Liver (tissue), 9 donors: ENCODE data around the gene PTAFR. TPM values are rescaled to one million over a fixed set of nuclear protein-coding genes. Genes with fewer than 3 reads are reported as not detected.

Experiments used
- DNase-seq: peaks from one replicate; pipeline ENCODE4 v3.0.0-alpha.2; 2017; ENCODE audit warnings: low spot score
- H3K27ac ChIP-seq, 2 donors: one replicate each; pipeline ENCODE4 v1.7.0; 2013; ENCODE audit warnings: inconsistent platforms in 2 of 2, low read length in 2 of 2, control low read depth in 1 of 2, low read depth in 1 of 2, mild to moderate bottlenecking in 1 of 2
- H3K27me3 ChIP-seq, 4 donors: one replicate each; pipeline versions ENCODE4 v1.6.1 to v1.7.0; 2013; ENCODE audit warnings: low read length in 3 of 4, inconsistent platforms in 1 of 4, mild to moderate bottlenecking in 1 of 4, moderate library complexity in 1 of 4; ENCODE audit not compliant: control insufficient read depth in 4 of 4, insufficient read depth in 4 of 4
- H3K36me3 ChIP-seq, 4 donors: one replicate each; pipeline versions ENCODE4 v1.6.1 to v1.7.0; 2013; ENCODE audit warnings: low read length in 3 of 4, mild to moderate bottlenecking in 3 of 4, low read depth in 1 of 4, moderate library complexity in 1 of 4; ENCODE audit not compliant: control insufficient read depth in 4 of 4, insufficient read depth in 3 of 4
- H3K4me1 ChIP-seq, 4 donors: one replicate each; pipeline versions ENCODE4 v1.6.1 to v1.7.0; 2013; ENCODE audit warnings: low read length in 3 of 4, mild to moderate bottlenecking in 3 of 4, moderate library complexity in 1 of 4; ENCODE audit not compliant: control insufficient read depth in 4 of 4, insufficient read depth in 4 of 4
- H3K4me3 ChIP-seq, 3 donors: one replicate each; pipeline versions ENCODE4 v1.6.1 to v1.7.0; 2013; ENCODE audit warnings: low read length in 3 of 3, control low read depth in 1 of 3, low read depth in 1 of 3, mild to moderate bottlenecking in 1 of 3
- H3K9ac ChIP-seq, 2 donors: one replicate each; pipeline ENCODE4 v1.7.0; 2013; ENCODE audit warnings: low read length in 2 of 2, mild to moderate bottlenecking in 2 of 2, moderate library complexity in 2 of 2, control low read depth in 1 of 2, low read depth in 1 of 2
- H3K9me3 ChIP-seq, 4 donors: one replicate each; pipeline versions ENCODE4 v1.6.1 to v1.7.0; 2013; ENCODE audit warnings: low read length in 3 of 4; ENCODE audit not compliant: control insufficient read depth in 4 of 4
- ATF3 ChIP-seq: IDR thresholded peaks from 2 replicates; pipeline ENCODE4 v1.6.1; 2016; ENCODE audit warnings: antibody characterized with exemption
- CTCF ChIP-seq: fragments of 150-350 bp; IDR thresholded peaks from 2 replicates; pipeline ENCODE4 v1.5.1; 2017; ENCODE audit warnings: improper control_type of control experiment, low read depth, low read length; ENCODE audit not compliant: missing input control
- EGR1 ChIP-seq, 2 donors: IDR thresholded peaks; 2 replicates each; pipeline ENCODE4 v1.6.1; 2016 to 2018; ENCODE audit warnings: antibody characterized with exemption in 2 of 2, low read depth in 2 of 2
- FOXA1 ChIP-seq: IDR thresholded peaks from 2 replicates; pipeline ENCODE4 v1.6.1; 2016; ENCODE audit warnings: antibody characterized with exemption
- FOXA2 ChIP-seq: IDR thresholded peaks from 2 replicates; pipeline ENCODE4 v1.6.1; 2016; ENCODE audit warnings: antibody characterized with exemption
- GABPA ChIP-seq, 2 donors: IDR thresholded peaks in 1 of 2; conservative IDR thresholded peaks in 1 of 2; 2 replicates each; pipeline ENCODE4 v1.6.1; 2016; ENCODE audit warnings: antibody characterized with exemption in 2 of 2, mild to moderate bottlenecking in 1 of 2, moderate library complexity in 1 of 2
- HNF4A ChIP-seq, 2 donors: conservative IDR thresholded peaks; 2 replicates each; pipeline ENCODE4 v1.6.1; 2016; ENCODE audit warnings: antibody characterized with exemption in 2 of 2, mild to moderate bottlenecking in 2 of 2
- HNF4G ChIP-seq: IDR thresholded peaks from 2 replicates; pipeline ENCODE4 v1.6.1; 2016; ENCODE audit warnings: antibody characterized with exemption
- JUND ChIP-seq, 2 donors: IDR thresholded peaks; 2 replicates each; pipeline ENCODE4 v1.6.1; 2016; ENCODE audit warnings: antibody characterized with exemption in 2 of 2
- MAX ChIP-seq: IDR thresholded peaks from 2 replicates; pipeline ENCODE4 v1.6.1; 2016; ENCODE audit warnings: antibody characterized with exemption
- NR2F2 ChIP-seq: IDR thresholded peaks from 2 replicates; pipeline ENCODE4 v1.6.1; 2016; ENCODE audit warnings: antibody characterized with exemption
- RAD21 ChIP-seq, 2 donors: IDR thresholded peaks; 2 replicates each; pipeline ENCODE4 v1.6.1; 2016; ENCODE audit warnings: antibody characterized with exemption in 2 of 2, mild to moderate bottlenecking in 2 of 2
- REST ChIP-seq: IDR thresholded peaks from 2 replicates; pipeline ENCODE4 v1.6.1; 2016; ENCODE audit warnings: antibody characterized with exemption, mild to moderate bottlenecking
- RXRA ChIP-seq, 2 donors: IDR thresholded peaks; 2 replicates each; pipeline ENCODE4 v1.6.1; 2017 to 2018; ENCODE audit warnings: antibody characterized with exemption in 2 of 2, mild to moderate bottlenecking in 1 of 2
- SP1 ChIP-seq: IDR thresholded peaks from 2 replicates; pipeline ENCODE4 v1.6.1; 2018; ENCODE audit warnings: antibody characterized with exemption, mild to moderate bottlenecking
- TAF1 ChIP-seq: conservative IDR thresholded peaks from 2 replicates; pipeline ENCODE4 v1.6.1; 2016; ENCODE audit warnings: antibody characterized with exemption, mild to moderate bottlenecking
- YY1 ChIP-seq: IDR thresholded peaks from 2 replicates; pipeline ENCODE4 v1.6.1; 2016; ENCODE audit warnings: antibody characterized with exemption, mild to moderate bottlenecking
- ZBTB33 ChIP-seq: IDR thresholded peaks from 2 replicates; pipeline ENCODE4 v1.6.1; 2016; ENCODE audit warnings: antibody characterized with exemption
- WGBS: extraction: QIAGEN DNeasy Blood & Tissue Kit; methylation state at CpG from one replicate; pipeline ENCODE4 v1.1.7; 2013; 5-methylcytosine and 5-hydroxymethylcytosine counted together
- polyA plus RNA-seq, 2 donors: library from polyadenylated mRNA; stranded (reverse) in 1 of 2; unstranded in 1 of 2; fragments of 200-250 nt in 1 of 2; fragments of >200 nt in 1 of 2; fragmentation: Nextera tagmentation in 1 of 2; extraction: Ambion mirVana in 1 of 2; gene quantifications; one replicate each; pipeline versions ENCODE4 v1.2.1 to v1.2.3, GENCODE V29; 2013 to 2015
- total RNA-seq, 2 donors: library from RNA; depleted of rRNA; stranded (reverse); fragments of >200 nt; gene quantifications; one replicate each; pipeline ENCODE4 v1.2.3, GENCODE V29; 2014
- donor health status: healthy.
- donor health status: healthy.
- donor health status: healthy.
- donor health status: healthy.
- donor health status: healthy.

PTAFR gene
- total and polyA plus RNA-seq, 4 donors, result 0.82 to 4.1 (median 2.1) TPM

- no peak for DNase-seq
- H3K9ac ChIP-seq, result no peak overlapping the region
- TF ChIP-seq GABPA (IDR thresholded peaks at IDR 0.05 in 1 of 2, conservative IDR thresholded peaks at IDR 0.05 in 1 of 2) (no peak), FOXA1 (no peak), NR2F2 (no peak), HNF4A (conservative IDR thresholded peaks at IDR 0.05) (no peak), YY1 (no peak), ATF3 (no peak), MAX (no peak), HNF4G (no peak), RAD21 (IDR thresholded peaks at IDR 0.05) (no peak), CTCF (no peak), SP1 (no peak), JUND (IDR thresholded peaks at IDR 0.05) (no peak), FOXA2 (no peak), ZBTB33 (no peak), REST (no peak), EGR1 (IDR thresholded peaks at IDR 0.05; ENCODE audit: low read depth in 2 of 2) (no peak), RXRA (IDR thresholded peaks at IDR 0.05) (no peak), TAF1 (no peak)
- H3K27ac ChIP-seq, result no peak overlapping the region
- H3K9me3 ChIP-seq, result no peaks in the 10 kb centered on the region
- H3K27me3 ChIP-seq, result no peaks in the 10 kb centered on the region
- WGBS, result 87% methylated on average over 1 of the region's 1 CpG
- H3K36me3 ChIP-seq, result no peaks in the 10 kb centered on the region
- no peaks in the 10 kb centered on the region for H3K4me1 ChIP-seq
- H3K4me3 ChIP-seq, result no peak overlapping the region
These were observed 8.6 kb upstream of the PTAFR start for GRCh38 chr1:28185071-28185470.
